IMR-90 (cell line): Measurements from ENCODE around the gene SLC2A8. TPM values are rescaled to one million over a fixed set of nuclear protein-coding genes. Genes with fewer than 3 reads are reported as not detected.

Experiments used
- ATAC-seq: fragments of 200-7000 bp; cut with Tn5 transposase; 2 replicates; pipeline ENCODE4 v1.9.1; 2020; ENCODE audit warnings: low read depth, mild to moderate bottlenecking, moderate library complexity
- BruUV-seq: library from RNA; stranded (reverse); fragments of 400-500 nt; replicated peaks from 2 replicates; lab custom pipeline; 2021; lab: Mats Ljungman, UMichigan
- CTCF ChIA-PET: fragments of 300-600 bp; formaldehyde crosslinking; extraction: SDS; loops from one replicate; lab custom pipeline; 2021; ENCODE audit warnings: antibody characterized with exemption; lab: Yijun Ruan, JAX
- POLR2A ChIA-PET: fragments of 300-600 bp; sonication (Branson Sonifier 250); formaldehyde crosslinking; loops from one replicate; lab custom pipeline; 2022; ENCODE audit warnings: antibody characterized with exemption; ENCODE audit not compliant: unreplicated experiment; lab: Charles Lee
- DNase-seq: peaks from one replicate; pipeline ENCODE4 v3.0.0; 2013
- H2AFZ ChIP-seq: replicated peaks from 2 replicates; pipeline ENCODE3; 2013; ENCODE audit warnings: low read length, mild to moderate bottlenecking; ENCODE audit not compliant: poor library complexity
- H2AK5ac ChIP-seq: 2 replicates; pipeline ENCODE4 v1.6.1; 2013; ENCODE audit warnings: low read depth, low read length, inconsistent platforms
- H2AK9ac ChIP-seq: replicated peaks from 2 replicates; pipeline ENCODE3; 2013; ENCODE audit warnings: mild to moderate bottlenecking, low read depth, low read length, moderate library complexity; ENCODE audit not compliant: poor library complexity
- H2BK120ac ChIP-seq: 2 replicates; pipeline ENCODE4 v1.6.1; 2013; ENCODE audit warnings: low read depth, low read length, inconsistent platforms
- H2BK15ac ChIP-seq: 3 replicates; pipeline ENCODE4 v1.6.1; 2013; ENCODE audit warnings: low read depth, low read length, inconsistent platforms
- H2BK20ac ChIP-seq: 2 replicates; pipeline ENCODE4 v1.6.1; 2013; ENCODE audit warnings: low read depth, mild to moderate bottlenecking, inconsistent platforms, low read length, moderate library complexity
- H2BK5ac ChIP-seq: 2 replicates; pipeline ENCODE4 v1.6.1; 2013; ENCODE audit warnings: mild to moderate bottlenecking, low read depth, low read length, inconsistent platforms; ENCODE audit not compliant: poor library complexity, severe bottlenecking
- H3K14ac ChIP-seq: replicated peaks from 2 replicates; pipeline ENCODE4 v1.6.1; 2013; ENCODE audit warnings: low read depth, low read length, inconsistent platforms
- H3K18ac ChIP-seq: 2 replicates; pipeline ENCODE4 v1.6.1; 2013; ENCODE audit warnings: low read depth, low read length, control low read depth
- H3K23ac ChIP-seq: 2 replicates; pipeline ENCODE4 v1.6.1; 2013; ENCODE audit warnings: low read depth, low read length, inconsistent platforms
- H3K27ac ChIP-seq: 2 replicates; pipeline ENCODE4 v1.5.1; 2013; ENCODE audit warnings: mild to moderate bottlenecking, control low read depth, low read length; ENCODE audit not compliant: insufficient read depth
- H3K27me3 ChIP-seq: 2 replicates; pipeline ENCODE4 v1.6.1; 2013; ENCODE audit warnings: low read length; ENCODE audit not compliant: control insufficient read depth, insufficient read depth
- H3K36me3 ChIP-seq: 2 replicates; pipeline ENCODE4 v1.6.1; 2013; ENCODE audit warnings: low read length, mixed read lengths; ENCODE audit not compliant: control insufficient read depth, insufficient read depth
- H3K4ac ChIP-seq: 2 replicates; pipeline ENCODE4 v1.6.1; 2013; ENCODE audit warnings: low read depth, low read length, inconsistent platforms
- H3K4me1 ChIP-seq: 2 replicates; pipeline ENCODE4 v1.6.1; 2013; ENCODE audit warnings: low read length, mixed read lengths; ENCODE audit not compliant: control insufficient read depth, insufficient read depth
- H3K4me2 ChIP-seq: 2 replicates; pipeline ENCODE4 v1.6.1; 2013; ENCODE audit warnings: low read depth, mild to moderate bottlenecking, control low read depth, low read length, moderate library complexity
- H3K4me3 ChIP-seq: 2 replicates; pipeline ENCODE4 v1.5.1; 2013; ENCODE audit warnings: low read depth, mild to moderate bottlenecking, control low read depth, low read length, moderate library complexity; ENCODE audit not compliant: insufficient read depth
- H3K56ac ChIP-seq: 2 replicates; pipeline ENCODE4 v1.6.1; 2013; ENCODE audit warnings: low read length, inconsistent platforms; ENCODE audit not compliant: insufficient read depth; ENCODE audit errors: extremely low read depth
- H3K79me1 ChIP-seq, 2 experiments: 2 replicates each; pipeline ENCODE4 v1.6.1; 2013; ENCODE audit warnings: low read length in 2 of 2, inconsistent platforms in 1 of 2, low read depth in 1 of 2
- H3K9ac ChIP-seq: 2 replicates; pipeline ENCODE4 v1.6.1; 2013; ENCODE audit warnings: low read depth, low read length, control low read depth
- H3K9me1 ChIP-seq: 2 replicates; pipeline ENCODE4 v1.6.1; 2013; ENCODE audit warnings: low read length, inconsistent platforms; ENCODE audit not compliant: insufficient read depth
- H3K9me3 ChIP-seq: 2 replicates; pipeline ENCODE4 v1.6.1; 2013; ENCODE audit warnings: low read length; ENCODE audit not compliant: control insufficient read depth, insufficient read depth
- H4K20me1 ChIP-seq: 2 replicates; pipeline ENCODE4 v1.6.1; 2013; ENCODE audit warnings: low read length, inconsistent platforms; ENCODE audit not compliant: insufficient read depth
- H4K5ac ChIP-seq: 2 replicates; pipeline ENCODE4 v1.6.1; 2013; ENCODE audit warnings: mild to moderate bottlenecking, low read depth, low read length, control low read depth
- H4K8ac ChIP-seq, 2 experiments: 2 replicates each; pipeline ENCODE4 v1.6.1; 2013; ENCODE audit warnings: low read depth in 2 of 2, low read length in 2 of 2, control low read depth in 1 of 2, inconsistent platforms in 1 of 2
- H4K91ac ChIP-seq: 2 replicates; pipeline ENCODE4 v1.6.1; 2013; ENCODE audit warnings: low read depth, low read length, inconsistent platforms; ENCODE audit not compliant: insufficient read depth
- CEBPB ChIP-seq: IDR thresholded peaks from 2 replicates; pipeline ENCODE4 v1.6.1; 2012; ENCODE audit warnings: low read depth, low read length, improper control_type of control experiment
- CHD1 ChIP-seq: IDR thresholded peaks from 2 replicates; pipeline ENCODE4 v1.6.1; 2012; ENCODE audit warnings: low read depth, low read length, improper control_type of control experiment
- CTCF ChIP-seq: conservative IDR thresholded peaks from 2 replicates; pipeline ENCODE4 v1.5.1; 2012; ENCODE audit warnings: mild to moderate bottlenecking, low read depth, low read length, improper control_type of control experiment
- FOS ChIP-seq: fragments of 150-350 bp; IDR thresholded peaks from 2 replicates; pipeline ENCODE4 v1.6.1; 2016; ENCODE audit warnings: low read depth, low read length
- MAFK ChIP-seq: IDR thresholded peaks from 2 replicates; pipeline ENCODE4 v1.6.1; 2012; ENCODE audit warnings: low read depth, low read length, improper control_type of control experiment
- MAZ ChIP-seq: IDR thresholded peaks from 2 replicates; pipeline ENCODE4 v1.6.1; 2012; ENCODE audit warnings: low read depth, mild to moderate bottlenecking, low read length, improper control_type of control experiment, moderate library complexity, borderline replicate concordance
- MXI1 ChIP-seq: IDR thresholded peaks from 2 replicates; pipeline ENCODE4 v1.6.1; 2012; ENCODE audit warnings: low read depth, mild to moderate bottlenecking, low read length, moderate library complexity, borderline replicate concordance
- NFE2L2 ChIP-seq: fragments of 150-350 bp; IDR thresholded peaks from 2 replicates; pipeline ENCODE4 v1.6.1; 2016; ENCODE audit warnings: low read depth, mild to moderate bottlenecking, low read length
- POLR2A ChIP-seq: IDR thresholded peaks from 2 replicates; pipeline ENCODE4 v1.6.1; 2012; ENCODE audit warnings: mild to moderate bottlenecking, low read depth, low read length
- RAD21 ChIP-seq: IDR thresholded peaks from 2 replicates; pipeline ENCODE4 v1.6.1; 2012; ENCODE audit warnings: low read length, improper control_type of control experiment
- RCOR1 ChIP-seq: IDR thresholded peaks from 2 replicates; pipeline ENCODE4 v1.6.1; 2012; ENCODE audit warnings: mild to moderate bottlenecking, low read length, improper control_type of control experiment; ENCODE audit not compliant: insufficient replicate concordance
- RFX5 ChIP-seq: IDR thresholded peaks from 2 replicates; pipeline ENCODE4 v1.8.0; 2012; ENCODE audit warnings: low read depth, mild to moderate bottlenecking, low read length, moderate library complexity
- SMC3 ChIP-seq: fragments of 150-350 bp; IDR thresholded peaks from 2 replicates; pipeline ENCODE4 v1.6.1; 2016; ENCODE audit warnings: low read depth, mild to moderate bottlenecking, antibody characterized with exemption, low read length, moderate library complexity
- USF2 ChIP-seq: fragments of 150-350 bp; IDR thresholded peaks from 2 replicates; pipeline ENCODE4 v1.6.1; 2017; ENCODE audit warnings: mild to moderate bottlenecking, antibody characterized with exemption, low read length, low read depth
- WGBS, 2 experiments: methylation state at CpG; one replicate each; pipeline versions ENCODE4 v1.1.5 to v1.1.7; 2013; ENCODE audit warnings: missing lambda C conversion rate in 2 of 2; ENCODE audit not compliant: insufficient read length in 1 of 2; ENCODE audit errors: extremely low coverage in 2 of 2; 5-methylcytosine and 5-hydroxymethylcytosine counted together
- dilution Hi-C: fragments of 300-500 bp; cut with HindIII; formaldehyde crosslinking; loops from one replicate; pipeline ENCODE4 v1.14.3; 2018; ENCODE audit warnings: low sequenced_read_pairs; ENCODE audit not compliant: unreplicated experiment
- in situ Hi-C: fragments of 300-500 bp; cut with MboI; formaldehyde crosslinking; loops from 3 replicates; pipeline ENCODE4 v1.14.3; 2019; ENCODE audit warnings: low sequenced_read_pairs, inconsistent platforms, mixed read lengths
- intact Hi-C: fragments of 100-400 bp; cut with micrococcal nuclease; formaldehyde crosslinking; loops from 2 replicates; pipeline ENCODE4 v1.10.0; 2022
- polyA plus RNA-seq, 3 experiments: library from polyadenylated mRNA; depleted of rRNA; stranded (reverse); fragments of >200 nt; gene quantifications; 2 replicates each; pipeline ENCODE4 v1.2.3, GENCODE V29; 2012; ENCODE audit warnings: low replicate concordance in 1 of 3
- total RNA-seq: library from RNA; depleted of rRNA; stranded (reverse); fragments of >200 nt; gene quantifications from 2 replicates; pipeline ENCODE4 v1.2.3, GENCODE V29; 2012

Gene SLC2A8
- total and polyA plus RNA-seq, 2 of the 4 experiments (the other 2 are of a cell fraction): 9.0 to 12.0 TPM

GRCh38 chr9:127430415-127430814, 33.4 kb downstream of the SLC2A8 start:
- DNase-seq: no peak
- Histone ChIP-seq H3K14ac (no peak overlapping the region), H2BK120ac (no peak overlapping the region), H2BK15ac (no peak overlapping the region), H3K4ac (no peak overlapping the region), H3K18ac (no peak overlapping the region), H4K8ac (no peak overlapping the region), H3K4me2 (no peak overlapping the region), H3K27me3 (no peaks in the 10 kb centered on the region), H2AK9ac (no peak overlapping the region), H4K20me1 (peaks cover 13% of the 10 kb centered on the region), H3K79me1 (peaks cover 31 to 59% of the 10 kb centered on the region in 2 experiments; a peak in 3 of 4 replicates), H3K27ac (no peak overlapping the region), H3K4me3 (no peak overlapping the region), H4K91ac (no peak overlapping the region), H3K9me1 (peaks cover 5% of the 10 kb centered on the region; the same call in 1 of the 2 replicates), H3K36me3 (peaks cover 27% of the 10 kb centered on the region), H2BK20ac (no peak overlapping the region), H2AFZ (no peak overlapping the region), H4K5ac (no peak overlapping the region), H3K23ac (no peak overlapping the region), H3K9me3 (no peaks in the 10 kb centered on the region), H3K9ac (no peak overlapping the region), H3K56ac (no peak overlapping the region), H2AK5ac (no peak overlapping the region), H2BK5ac (no peak overlapping the region), H3K4me1 (no peaks in the 10 kb centered on the region)
- in situ Hi-C loops (no loop called here), intact Hi-C loops (no loop called here), dilution Hi-C loops (no loop called here)
- no TSS peak for BruUV-seq
- no peak for ATAC-seq
- no peak for TF ChIP-seq USF2
- TF ChIP-seq MAFK: no peak
- no peak for TF ChIP-seq RFX5
- TF ChIP-seq NFE2L2: no peak
- TF ChIP-seq MAZ: no peak
- TF ChIP-seq FOS: no peak
- no peak for TF ChIP-seq POLR2A
- TF ChIP-seq RAD21: no peak
- TF ChIP-seq SMC3: no peak
- no peak for TF ChIP-seq RCOR1
- no peak for TF ChIP-seq MXI1
- TF ChIP-seq CTCF: no peak
- no peak for TF ChIP-seq CEBPB
- no peak for TF ChIP-seq CHD1
- 100% methylated on average over 1 of the region's 8 CpGs; no CpG with 5 or more reads in 1 of the 2 experiments for WGBS, 2 experiments
- POLR2A ChIA-PET: no interaction called here
- CTCF ChIA-PET: no interaction called here
